Measurements from ENCODE around the gene GJA1.

The GJA1 gene

DNA sequence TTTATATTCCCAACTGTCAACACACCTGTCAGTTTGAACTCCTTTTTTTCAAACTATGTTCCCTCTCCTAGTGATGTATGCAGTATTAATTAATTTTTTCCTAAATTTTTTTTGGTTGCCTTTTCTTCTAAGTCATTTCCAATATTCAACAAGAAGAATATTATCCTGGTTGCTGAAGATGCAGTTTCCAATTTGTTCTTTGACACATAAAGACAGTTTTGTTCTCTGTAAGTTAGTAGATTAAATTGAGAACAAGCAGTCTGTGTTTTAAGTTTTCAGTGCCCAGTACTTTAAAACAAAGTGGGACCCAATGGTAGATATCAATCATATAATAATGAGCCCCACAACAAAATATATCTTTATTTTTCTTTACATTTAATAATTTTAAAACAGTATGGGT lies 47.3 kb downstream of the GJA1 start:
- no peak for DNase-seq (ENCODE audit: low read depth)

- peak; percentile 50 for DNase-seq (ENCODE audit: low read depth)
These were observed 49.9 kb downstream of the GJA1 start for GRCh38 chr6:121485359-121485811.

DNA sequence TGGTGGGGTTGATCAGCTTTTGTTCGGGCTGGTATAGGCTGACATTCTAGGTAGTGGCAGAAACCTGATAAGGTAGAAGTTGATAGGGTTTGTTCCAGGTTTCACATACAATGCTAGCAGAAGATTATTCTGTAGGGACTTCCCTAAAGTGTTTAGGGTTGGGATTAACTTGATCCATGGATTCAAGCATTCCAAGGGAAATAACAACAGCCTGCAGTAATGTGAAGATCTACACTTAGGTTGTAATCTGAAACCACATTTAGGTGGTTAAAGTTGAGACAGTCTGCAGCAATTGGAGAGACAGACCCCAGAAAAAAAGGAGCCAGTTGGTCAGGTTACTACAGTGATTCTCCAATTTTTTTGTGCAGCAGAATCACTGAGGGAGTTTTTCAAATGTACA lies 56.1 kb downstream of the GJA1 start:
- no peak for DNase-seq (ENCODE audit: low read depth)

DNA sequence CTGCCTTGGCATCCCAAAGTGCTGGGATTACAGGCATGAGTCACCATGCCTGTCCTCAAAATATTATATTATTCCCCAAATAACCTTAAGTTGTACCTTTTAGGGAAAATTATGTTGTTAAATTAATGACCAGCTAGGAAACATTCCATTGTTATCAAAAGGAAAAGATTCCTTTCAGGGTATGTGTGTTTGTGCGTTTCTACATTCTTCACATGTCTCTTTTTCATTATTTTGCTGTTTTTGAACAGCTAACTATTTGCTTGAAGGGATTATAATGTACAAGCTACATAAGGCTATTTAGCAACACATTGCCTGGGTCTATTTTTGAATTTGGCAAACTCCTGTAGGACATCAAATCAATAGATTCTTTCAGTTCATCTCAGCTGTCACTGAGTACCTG lies 57.1 kb downstream of the GJA1 start:
- DNase-seq (ENCODE audit: low read depth), result no peak

- DNase-seq (ENCODE audit: low read depth), result no peak
These were observed 62.5 kb downstream of the GJA1 start for GRCh38 chr6:121497970-121498375.

- DNase-seq (ENCODE audit: low read depth), result no peak
These were observed 63.2 kb downstream of the GJA1 start for GRCh38 chr6:121498481-121499276.
